Skeletal muscle tissue (tissue), 4 donors: ENCODE measurements around the gene WNT11. TPM values are rescaled to one million over a fixed set of nuclear protein-coding genes. Genes with fewer than 3 reads are reported as not detected.

Source experiments
- H3K27ac ChIP-seq: one replicate; pipeline ENCODE4 v1.7.0; 2013; ENCODE audit warnings: mild to moderate bottlenecking, low read depth, low read length, inconsistent platforms
- H3K27me3 ChIP-seq, 3 donors: one replicate each; pipeline ENCODE4 v1.7.0; 2013; ENCODE audit warnings: low read length in 3 of 3; ENCODE audit not compliant: control insufficient read depth in 3 of 3, insufficient read depth in 3 of 3
- H3K36me3 ChIP-seq, 3 donors: one replicate each; pipeline ENCODE4 v1.7.0; 2013; ENCODE audit warnings: low read length in 3 of 3; ENCODE audit not compliant: control insufficient read depth in 3 of 3, insufficient read depth in 3 of 3
- H3K4me1 ChIP-seq, 3 donors: one replicate each; pipeline ENCODE4 v1.7.0; 2013; ENCODE audit warnings: low read length in 3 of 3, mild to moderate bottlenecking in 3 of 3; ENCODE audit not compliant: control insufficient read depth in 3 of 3, insufficient read depth in 3 of 3
- H3K4me3 ChIP-seq, 3 donors: one replicate each; pipeline ENCODE4 v1.7.0; 2013; ENCODE audit warnings: low read length in 3 of 3
- H3K9ac ChIP-seq, 3 donors: one replicate each; pipeline ENCODE4 v1.7.0; 2013; ENCODE audit warnings: low read length in 3 of 3, mild to moderate bottlenecking in 3 of 3, moderate library complexity in 2 of 3, low read depth in 1 of 3
- H3K9me3 ChIP-seq, 3 donors: one replicate each; pipeline ENCODE4 v1.7.0; 2013; ENCODE audit warnings: low read length in 3 of 3; ENCODE audit not compliant: control insufficient read depth in 3 of 3
- total RNA-seq: library from RNA; depleted of rRNA; stranded (reverse); fragments of >200 nt; gene quantifications from one replicate; pipeline ENCODE4 v1.2.3, GENCODE V29; 2014
- donor health status: Osteomylitis.

The WNT11 gene
- total RNA-seq, 1 donor from 2014 or later: 18.3 TPM

- H3K27ac ChIP-seq: no peak overlapping the region
- no peaks in the 10 kb centered on the region for H3K4me1 ChIP-seq
- H3K9me3 ChIP-seq: no peaks in the 10 kb centered on the region
- H3K27me3 ChIP-seq: no peaks in the 10 kb centered on the region
- no peak overlapping the region for H3K9ac ChIP-seq
- no peak overlapping the region for H3K4me3 ChIP-seq
- no peaks in the 10 kb centered on the region for H3K36me3 ChIP-seq
Measured at GRCh38 chr11:76169473-76169896, 36.8 kb downstream of the WNT11 start.

GRCh38 chr11:76167590-76167989, 38.7 kb downstream of the WNT11 start:
- H3K4me3 ChIP-seq: no peak overlapping the region
- H3K9me3 ChIP-seq: no peaks in the 10 kb centered on the region
- H3K27ac ChIP-seq: no peak overlapping the region
- no peaks in the 10 kb centered on the region for H3K36me3 ChIP-seq
- peaks cover 0 to 3% (median 0%) of the 10 kb centered on the region in 3 donors for H3K27me3 ChIP-seq
- H3K9ac ChIP-seq: no peak overlapping the region
- peaks cover 0 to 2% (median under 1%) of the 10 kb centered on the region in 3 donors for H3K4me1 ChIP-seq

GRCh38 chr11:76166314-76166713, 40.0 kb downstream of the WNT11 start:
- Histone ChIP-seq H3K9me3 (no peaks in the 10 kb centered on the region), H3K27ac (no peak overlapping the region), H3K4me1 (peaks cover 7 to 14% (median 12%) of the 10 kb centered on the region in 3 donors), H3K4me3 (no peak overlapping the region), H3K9ac (no peak overlapping the region), H3K36me3 (no peaks in the 10 kb centered on the region), H3K27me3 (peaks cover 0 to 3% (median 0%) of the 10 kb centered on the region in 3 donors)

GRCh38 chr11:76164861-76165751, 41.2 kb downstream of the WNT11 start:
- Histone ChIP-seq H3K27me3 (peaks cover 0 to 3% (median 0%) of the 10 kb centered on the region in 3 donors), H3K9me3 (no peaks in the 10 kb centered on the region), H3K4me1 (peaks cover 10 to 19% (median 12%) of the 10 kb centered on the region in 3 donors), H3K9ac (no peak overlapping the region), H3K27ac (no peak overlapping the region), H3K36me3 (no peaks in the 10 kb centered on the region), H3K4me3 (no peak overlapping the region)

- Histone ChIP-seq H3K27ac (no peak overlapping the region), H3K4me1 (peaks cover 10 to 19% (median 12%) of the 10 kb centered on the region in 3 donors), H3K36me3 (no peaks in the 10 kb centered on the region), H3K4me3 (no peak overlapping the region), H3K27me3 (peaks cover 0 to 3% (median 0%) of the 10 kb centered on the region in 3 donors), H3K9me3 (no peaks in the 10 kb centered on the region), H3K9ac (no peak overlapping the region)
Measured at GRCh38 chr11:76164081-76164480, 42.2 kb downstream of the WNT11 start.

DNA sequence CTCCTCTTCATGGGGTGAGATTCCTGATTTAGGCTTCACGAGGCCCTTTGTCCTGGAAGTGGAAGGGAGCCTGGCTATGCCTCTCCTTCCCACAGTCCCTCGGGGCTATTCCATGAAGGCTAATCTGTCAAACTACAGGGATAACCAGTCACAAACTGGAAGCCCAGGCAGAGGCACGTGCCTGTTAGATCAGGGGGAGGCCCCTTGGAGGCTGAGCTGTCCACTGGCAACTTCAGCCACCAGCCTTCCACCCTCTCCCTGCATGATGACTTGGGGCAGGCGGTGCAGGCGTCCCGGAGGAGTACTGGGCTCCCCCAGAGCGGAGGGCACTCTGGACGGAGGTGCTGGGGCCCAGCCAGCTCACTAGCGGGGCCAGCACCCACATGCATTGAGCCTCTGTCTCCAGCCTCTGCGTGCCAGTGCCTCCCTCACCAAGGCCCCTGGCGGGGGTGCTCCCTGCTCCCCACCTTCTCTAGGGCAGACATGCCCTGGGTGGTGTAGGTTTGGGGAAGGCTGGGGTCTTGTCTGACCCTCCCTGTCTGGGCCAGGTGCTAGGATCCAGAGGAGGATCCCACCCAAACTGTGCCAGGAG, 42.9 kb downstream of the WNT11 start:
- Histone ChIP-seq H3K27me3 (peaks cover 0 to 3% (median 0%) of the 10 kb centered on the region in 3 donors), H3K36me3 (no peaks in the 10 kb centered on the region), H3K27ac (no peak overlapping the region), H3K9me3 (no peaks in the 10 kb centered on the region), H3K4me3 (no peak overlapping the region), H3K4me1 (peaks cover 10 to 19% (median 12%) of the 10 kb centered on the region in 3 donors), H3K9ac (no peak overlapping the region)

DNA sequence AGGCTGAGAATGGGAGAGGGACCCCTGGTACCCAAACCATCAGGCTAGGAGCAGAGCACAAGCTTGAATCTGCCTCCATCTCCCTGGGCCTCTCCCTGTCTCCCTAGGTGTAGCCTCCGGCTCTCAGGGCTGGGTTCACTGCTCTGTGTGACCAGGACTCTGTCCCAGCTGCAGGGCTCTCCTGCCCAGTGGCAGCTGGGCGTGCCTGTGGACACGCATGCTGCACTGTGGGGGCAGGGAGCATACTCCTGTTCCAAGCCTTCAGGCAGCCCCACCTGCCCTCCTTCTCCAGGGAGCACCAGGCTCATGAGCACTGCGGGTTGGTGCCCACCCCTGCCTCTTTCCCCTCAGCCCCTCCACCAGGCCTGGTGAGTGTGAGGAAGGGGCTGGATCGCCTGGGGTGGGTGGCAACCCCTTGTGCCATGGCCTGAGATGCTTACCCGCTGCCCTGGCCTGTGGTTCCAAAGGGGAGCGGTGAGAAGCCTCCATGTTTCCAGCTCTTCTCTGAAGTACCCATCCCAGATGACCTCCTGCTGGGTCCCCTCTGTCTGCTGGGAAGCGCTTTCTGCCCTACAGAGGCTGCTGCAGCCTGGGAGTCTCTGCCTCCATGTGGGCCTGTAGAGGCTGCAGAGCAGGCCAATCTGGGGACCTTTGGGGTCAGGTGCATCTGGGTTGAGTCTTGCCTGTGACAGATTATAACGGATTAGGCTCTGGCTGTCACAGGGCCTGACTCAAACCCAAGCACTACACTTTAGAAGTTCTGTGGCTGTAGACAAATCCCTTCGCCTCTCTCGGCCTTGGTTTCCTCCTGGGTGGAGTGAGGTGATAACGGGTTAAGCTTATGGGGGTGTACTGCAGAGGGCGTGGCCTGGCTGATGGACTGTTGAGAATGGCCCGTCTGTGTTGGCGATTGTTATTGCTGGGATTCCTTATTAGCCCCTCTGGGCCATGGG, 43.7 kb downstream of the WNT11 start:
- Histone ChIP-seq H3K36me3 (no peaks in the 10 kb centered on the region), H3K27ac (no peak overlapping the region), H3K4me1 (peaks cover 10 to 22% (median 17%) of the 10 kb centered on the region in 3 donors), H3K27me3 (peaks cover 0 to 3% (median 0%) of the 10 kb centered on the region in 3 donors), H3K9me3 (no peaks in the 10 kb centered on the region), H3K9ac (peak overlapping the region in 1 of 3 donors; percentile 58), H3K4me3 (peak overlapping the region in 1 of 3 donors; percentile 47)

DNA sequence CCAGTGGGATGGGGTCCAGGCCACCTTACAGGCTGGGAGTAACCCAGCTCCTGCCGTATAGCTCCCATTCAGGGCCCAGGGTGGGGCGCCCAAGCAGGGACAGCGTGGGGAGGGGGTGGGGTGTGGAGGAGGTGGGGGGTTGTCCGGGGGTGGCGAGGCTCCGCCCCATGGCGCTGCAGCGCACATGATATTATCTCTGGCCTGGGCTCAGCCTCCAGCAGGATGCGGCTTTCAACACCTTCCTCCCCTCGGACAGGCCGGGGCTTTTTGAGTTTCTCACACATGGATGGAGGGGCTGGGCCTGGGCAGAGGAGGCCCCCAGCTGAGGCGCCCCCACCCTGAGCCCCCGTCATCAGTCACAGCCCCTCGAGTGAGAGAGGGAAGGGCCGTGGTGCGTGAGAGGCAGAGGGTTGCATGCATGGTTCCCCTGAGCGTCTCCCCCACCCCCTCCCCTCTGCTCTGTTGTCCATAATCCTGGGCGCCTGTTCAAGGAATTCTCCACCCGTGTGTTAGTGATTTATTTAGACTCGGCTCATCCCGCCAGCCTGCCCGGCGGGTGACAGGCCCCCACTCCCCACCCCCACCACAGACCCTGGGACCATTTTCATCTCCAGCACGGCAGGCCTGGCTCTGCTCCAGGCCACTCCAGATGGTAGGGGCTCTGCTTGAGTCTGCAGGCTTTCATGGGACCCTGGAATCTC, 44.9 kb downstream of the WNT11 start:
- peaks cover 10 to 22% (median 17%) of the 10 kb centered on the region in 3 donors for H3K4me1 ChIP-seq
- H3K9ac ChIP-seq: peak overlapping the region in 2 of 3 donors; percentile 50 to 58
- H3K9me3 ChIP-seq: no peaks in the 10 kb centered on the region
- no peaks in the 10 kb centered on the region for H3K36me3 ChIP-seq
- no peak overlapping the region for H3K27ac ChIP-seq
- H3K4me3 ChIP-seq: peak overlapping the region in 2 of 3 donors; percentile 46 to 47
- H3K27me3 ChIP-seq: peaks cover 0 to 3% (median 0%) of the 10 kb centered on the region in 3 donors

DNA sequence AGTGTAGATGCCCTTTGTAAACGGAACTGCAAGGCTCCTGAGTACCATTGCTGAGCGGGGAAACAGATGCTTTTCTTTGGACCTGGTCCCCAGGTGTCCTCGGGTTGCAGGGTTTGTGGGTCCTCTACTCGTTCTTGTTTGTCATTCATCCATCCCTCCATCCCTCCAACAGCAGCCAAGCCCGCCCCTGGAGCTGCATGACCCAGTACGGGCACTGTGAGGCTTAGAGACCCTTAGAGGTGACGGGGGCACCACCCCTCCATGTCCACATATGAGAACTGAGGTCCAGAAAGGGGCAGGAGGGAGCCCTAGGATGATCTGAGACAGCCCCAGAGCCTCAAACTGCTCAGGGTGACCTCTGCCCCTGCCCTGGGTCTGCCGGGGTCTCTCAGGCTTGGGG, 45.4 kb downstream of the WNT11 start:
- Histone ChIP-seq H3K4me1 (peaks cover 10 to 22% (median 17%) of the 10 kb centered on the region in 3 donors), H3K27me3 (peaks cover 0 to 3% (median 0%) of the 10 kb centered on the region in 3 donors), H3K4me3 (no peak overlapping the region), H3K27ac (no peak overlapping the region), H3K36me3 (no peaks in the 10 kb centered on the region), H3K9ac (no peak overlapping the region), H3K9me3 (no peaks in the 10 kb centered on the region)
